IPS-18c (cell line): ENCODE measurements around the gene SNAI3.

Experiments
- H3K4me3 ChIP-seq: 2 replicates; pipeline ENCODE4 v1.7.0; 2013; ENCODE audit warnings: low read depth, mild to moderate bottlenecking, low read length, moderate library complexity; ENCODE audit not compliant: insufficient read depth
- H3K9me3 ChIP-seq: one replicate; pipeline ENCODE4 v1.6.1; 2013; ENCODE audit warnings: mild to moderate bottlenecking, low read length, moderate library complexity; ENCODE audit not compliant: control insufficient read depth, insufficient read depth

SNAI3 gene

GRCh38 chr16:88649924-88650748, 36.2 kb downstream of the SNAI3 start:
- no peaks in the 10 kb centered on the region for H3K9me3 ChIP-seq
- peak overlapping the region; percentile 87 for H3K4me3 ChIP-seq

- peak overlapping the region; percentile 87 for H3K4me3 ChIP-seq
- no peaks in the 10 kb centered on the region for H3K9me3 ChIP-seq
Measured at GRCh38 chr16:88649195-88649923, 36.9 kb downstream of the SNAI3 start.

GRCh38 chr16:88647178-88648070, 38.9 kb downstream of the SNAI3 start:
- Histone ChIP-seq H3K9me3 (peaks cover 2% of the 10 kb centered on the region), H3K4me3 (no peak overlapping the region)

- Histone ChIP-seq H3K9me3 (peaks cover 2% of the 10 kb centered on the region), H3K4me3 (no peak overlapping the region)
Measured at GRCh38 chr16:88646345-88647034, 39.8 kb downstream of the SNAI3 start.

GRCh38 chr16:88645941-88646340, 40.4 kb downstream of the SNAI3 start:
- Histone ChIP-seq H3K4me3 (no peak overlapping the region), H3K9me3 (peaks cover 2% of the 10 kb centered on the region)

GRCh38 chr16:88645455-88645854, 40.9 kb downstream of the SNAI3 start:
- H3K4me3 ChIP-seq, result no peak overlapping the region

GRCh38 chr16:88643644-88643932, 42.7 kb downstream of the SNAI3 start:
- Histone ChIP-seq H3K4me3 (no peak overlapping the region), H3K9me3 (peaks cover 2% of the 10 kb centered on the region)

More at GRCh38 chr16:88645455-88645854, 40.9 kb downstream of the SNAI3 start:
- H3K9me3 ChIP-seq, result peaks cover 2% of the 10 kb centered on the region

- H3K9me3 ChIP-seq, result peaks cover 2% of the 10 kb centered on the region
- no peak overlapping the region for H3K4me3 ChIP-seq
Measured at GRCh38 chr16:88642881-88643643, 43.2 kb downstream of the SNAI3 start.

GRCh38 chr16:88640498-88641247, 45.6 kb downstream of the SNAI3 start:
- H3K4me3 ChIP-seq, result no peak overlapping the region

GRCh38 chr16:88640039-88640495, 46.2 kb downstream of the SNAI3 start:
- Histone ChIP-seq H3K9me3 (peaks cover 2% of the 10 kb centered on the region), H3K4me3 (no peak overlapping the region)

More at GRCh38 chr16:88640498-88641247, 45.6 kb downstream of the SNAI3 start:
- peaks cover 2% of the 10 kb centered on the region for H3K9me3 ChIP-seq

- Histone ChIP-seq H3K4me3 (peak overlapping the region; percentile 20; the same call in 1 of the 2 replicates), H3K9me3 (peaks cover 2% of the 10 kb centered on the region)
Measured at GRCh38 chr16:88639231-88640038, 46.9 kb downstream of the SNAI3 start.

GRCh38 chr16:88638323-88639230, 47.7 kb downstream of the SNAI3 start, which contains the start of gene IL17C:
Gene IL17C (plus strand): TSS chr16:88638572. CDS start chr16:88638642, 70 bp downstream.
- Histone ChIP-seq H3K9me3 (peaks cover under 1% of the 10 kb centered on the region), H3K4me3 (peak within 1 kb of the TSS; percentile 20; the same call in 1 of the 2 replicates)

GRCh38 chr16:88636488-88637265, 49.6 kb downstream of the SNAI3 start:
- Histone ChIP-seq H3K4me3 (no peak overlapping the region), H3K9me3 (no peaks in the 10 kb centered on the region)
